Fibroblast of skin of right biceps (primary cell): ENCODE measurements around the gene PLEK.
"Not testable (repeated sequence)": the region's sequence is repeated elsewhere in the genome, so short reads cannot be mapped to it uniquely, and the experiment has no call there.

Experiments used
- DNase-seq: peaks from one replicate; pipeline ENCODE4 v3.0.0-alpha.2; 2013

The PLEK gene

DNA sequence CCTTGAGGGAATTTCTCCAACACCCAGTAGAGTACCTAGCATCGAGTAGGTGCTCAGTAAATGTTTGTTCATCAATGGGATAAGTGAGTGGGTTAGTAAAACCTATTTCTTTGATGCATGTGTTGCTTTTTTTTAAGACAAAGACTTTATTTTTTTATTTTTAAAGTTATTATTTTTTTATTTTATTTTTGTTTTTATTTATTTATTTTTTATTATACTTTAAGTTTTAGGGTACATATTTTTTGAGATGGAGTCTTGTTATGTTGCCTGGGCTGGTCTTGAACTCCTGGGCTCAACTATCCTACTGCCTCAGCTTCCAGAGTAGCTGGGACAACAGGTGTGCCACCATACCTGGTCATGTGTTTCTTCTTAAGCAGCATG is 20.8 kb downstream of the PLEK start:
- DNase-seq: no peak

DNA sequence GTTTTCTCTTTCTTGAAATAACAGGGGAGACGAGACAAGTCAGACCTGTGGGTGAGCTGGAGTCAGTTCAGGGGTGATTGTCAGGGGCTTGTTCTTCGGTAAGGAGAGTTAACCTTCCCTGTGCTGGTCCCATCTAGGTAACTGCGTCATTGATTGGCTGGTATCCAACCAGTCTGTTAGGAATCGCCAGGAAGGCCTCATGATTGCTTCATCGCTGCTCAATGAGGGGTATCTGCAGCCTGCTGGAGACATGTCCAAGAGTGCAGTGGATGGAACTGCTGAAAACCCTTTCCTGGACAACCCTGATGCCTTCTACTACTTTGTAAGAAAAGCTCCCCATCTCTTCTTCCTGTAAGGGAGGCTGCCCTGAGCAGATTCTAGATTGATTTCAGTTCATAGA is 21.3 kb downstream of the PLEK start:
- no peak for DNase-seq

DNA sequence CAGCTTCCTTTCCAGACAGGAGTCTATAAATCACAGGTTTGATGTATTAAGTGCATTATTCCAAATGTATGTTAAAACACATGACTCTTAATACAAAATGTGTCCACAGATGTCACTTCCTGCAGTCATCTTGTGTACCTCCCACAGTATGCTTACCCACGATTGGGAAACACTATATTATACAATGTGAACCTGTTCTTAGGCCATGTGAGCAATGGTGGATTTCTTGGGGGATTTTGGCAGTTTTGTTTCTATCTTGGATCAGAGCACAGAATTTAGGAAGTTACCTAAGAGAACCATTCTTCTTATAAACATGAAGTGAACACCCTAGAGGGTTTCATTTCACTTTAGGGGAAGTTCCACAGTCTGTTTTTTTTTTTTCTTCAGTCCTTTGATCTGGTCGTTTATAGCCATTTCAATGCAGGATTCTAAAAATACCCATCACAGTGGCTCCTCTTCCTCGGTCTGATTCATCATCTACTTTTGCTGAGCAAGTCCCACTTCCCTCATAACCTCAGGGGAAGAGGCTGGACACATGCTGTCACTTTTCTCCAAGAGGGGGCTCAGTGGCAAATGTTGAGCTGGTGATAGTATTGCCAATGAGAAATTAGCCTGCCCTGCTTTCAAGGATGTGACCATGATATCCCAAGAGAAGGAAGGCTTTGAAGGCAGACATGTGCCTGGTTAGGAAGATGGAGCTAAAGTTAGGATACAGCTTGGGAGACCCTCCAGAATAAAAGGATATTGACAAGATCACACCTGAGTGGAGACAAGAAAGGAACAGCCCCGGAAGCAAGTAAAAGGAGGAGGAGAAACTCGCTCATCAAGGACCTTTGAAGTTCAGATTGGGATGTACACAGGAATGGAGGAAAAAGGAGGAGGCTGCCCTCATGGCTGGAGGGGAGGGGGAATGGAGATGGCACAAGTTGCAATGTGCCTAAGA is 22.6 kb downstream of the PLEK start:
- DNase-seq: no peak

DNA sequence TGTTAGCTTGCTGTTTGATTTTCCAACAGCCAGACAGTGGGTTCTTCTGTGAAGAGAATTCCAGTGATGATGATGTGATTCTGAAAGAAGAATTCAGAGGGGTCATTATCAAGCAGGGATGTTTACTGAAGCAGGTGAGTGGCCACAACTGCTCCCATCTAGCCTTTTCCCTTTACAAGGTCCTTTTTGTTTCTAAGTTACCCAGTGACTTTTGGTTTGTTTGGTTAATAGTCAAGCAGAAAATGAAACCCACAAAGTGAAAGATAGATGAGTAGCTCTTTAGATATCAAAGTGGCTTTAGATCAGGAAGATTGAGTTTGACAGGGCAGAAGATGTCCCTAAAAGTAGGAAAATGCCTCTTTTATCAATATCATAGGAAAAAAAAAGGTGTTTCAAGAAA is 23.3 kb downstream of the PLEK start:
- no peak for DNase-seq

DNA sequence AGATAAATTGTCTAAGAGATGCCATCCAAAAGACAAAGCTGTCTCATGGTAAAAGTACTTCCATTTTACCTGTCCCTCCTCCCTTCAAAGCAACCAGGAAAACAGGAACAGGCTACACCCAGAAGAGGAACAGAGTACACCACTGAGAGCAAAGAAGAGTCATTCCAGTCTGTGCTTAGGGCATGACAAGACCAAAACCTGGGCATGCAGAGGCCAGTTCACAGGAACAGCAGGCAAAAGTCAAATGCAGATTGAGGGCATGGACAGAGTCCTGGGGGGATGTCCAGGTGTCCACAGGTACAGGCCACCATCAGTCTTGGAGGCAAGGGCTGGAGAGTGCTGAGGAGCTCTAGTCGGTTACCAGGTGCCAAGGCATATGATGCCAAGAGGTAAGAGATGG is 23.7 kb downstream of the PLEK start:
- DNase-seq: no peak

DNA sequence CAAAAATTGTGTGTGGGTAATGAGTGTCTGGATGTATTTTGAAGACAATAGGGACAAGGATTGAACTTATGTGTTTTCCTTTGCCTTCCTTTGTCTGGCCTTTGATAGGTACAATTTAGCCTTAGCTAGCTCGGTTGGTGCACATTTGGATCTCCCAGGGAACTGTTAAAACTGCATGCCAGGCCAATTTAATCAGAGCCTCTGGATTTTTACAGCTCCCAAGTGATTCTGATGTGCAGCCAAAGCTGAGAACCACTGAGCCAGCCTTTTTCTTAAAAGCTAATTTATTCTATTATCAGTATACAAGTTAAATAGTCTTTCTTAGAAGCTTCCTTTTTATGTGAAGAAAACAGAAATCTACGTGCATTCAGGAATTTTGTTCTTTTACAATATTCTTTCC is 25.0 kb downstream of the PLEK start:
- DNase-seq: no peak

DNA sequence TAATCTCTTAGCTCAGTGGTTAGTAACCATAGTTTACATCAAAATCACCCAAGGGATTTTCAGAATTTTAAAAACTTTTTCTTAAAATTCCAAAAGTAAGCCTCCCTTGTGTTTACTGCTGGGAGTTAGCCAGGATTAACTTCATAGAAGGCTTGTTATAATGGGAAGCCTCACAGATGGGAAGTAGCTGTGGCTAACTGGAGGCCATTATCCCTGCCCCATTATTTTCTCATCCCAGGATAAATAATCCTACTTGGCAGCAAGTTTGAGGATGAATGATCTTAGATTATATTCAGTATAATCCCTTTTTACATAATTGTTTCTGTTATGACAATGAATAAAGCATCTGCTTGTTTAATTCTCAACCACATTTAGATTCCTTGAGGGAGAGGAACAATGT is 25.5 kb downstream of the PLEK start:
- DNase-seq: no peak

DNA sequence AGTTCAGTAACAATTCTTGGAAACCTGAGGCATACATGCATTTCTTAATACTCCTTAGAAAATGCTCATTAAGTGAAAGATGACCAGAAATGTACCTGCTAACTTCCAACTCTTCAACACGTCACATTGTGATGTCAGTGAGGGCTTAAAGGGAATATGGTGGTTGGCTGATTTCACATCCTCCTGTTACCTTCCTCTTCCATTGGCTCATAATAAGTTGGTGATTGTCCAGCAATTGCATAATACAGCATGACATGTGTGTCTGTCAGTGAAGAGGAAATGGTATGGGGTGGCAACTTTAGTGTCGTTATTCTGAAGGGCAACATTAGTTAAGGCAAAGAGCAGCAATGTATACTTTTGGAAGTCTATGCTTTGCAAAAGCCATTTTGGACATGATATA is 26.0 kb downstream of the PLEK start:
- no peak for DNase-seq

DNA sequence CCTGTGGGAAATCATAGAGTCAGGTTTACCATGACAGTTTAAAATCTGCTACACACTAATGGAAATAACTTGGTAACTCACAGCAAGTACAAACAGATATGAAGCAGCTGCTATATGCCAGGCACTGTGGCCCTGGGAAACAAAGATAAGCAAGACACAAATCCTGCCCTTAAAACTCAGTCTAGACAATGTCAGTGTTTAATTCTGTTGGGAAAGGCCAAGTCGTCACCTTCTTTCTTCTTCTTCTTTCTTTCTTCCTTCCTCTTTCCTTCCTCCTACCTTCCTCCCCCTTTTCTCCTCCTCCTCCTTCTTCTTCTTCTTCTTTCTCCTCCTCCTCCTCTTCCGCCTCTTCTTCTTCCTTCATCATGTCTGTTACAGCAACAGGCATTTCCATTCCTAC is 26.8 kb downstream of the PLEK start:
- no peak for DNase-seq

DNA sequence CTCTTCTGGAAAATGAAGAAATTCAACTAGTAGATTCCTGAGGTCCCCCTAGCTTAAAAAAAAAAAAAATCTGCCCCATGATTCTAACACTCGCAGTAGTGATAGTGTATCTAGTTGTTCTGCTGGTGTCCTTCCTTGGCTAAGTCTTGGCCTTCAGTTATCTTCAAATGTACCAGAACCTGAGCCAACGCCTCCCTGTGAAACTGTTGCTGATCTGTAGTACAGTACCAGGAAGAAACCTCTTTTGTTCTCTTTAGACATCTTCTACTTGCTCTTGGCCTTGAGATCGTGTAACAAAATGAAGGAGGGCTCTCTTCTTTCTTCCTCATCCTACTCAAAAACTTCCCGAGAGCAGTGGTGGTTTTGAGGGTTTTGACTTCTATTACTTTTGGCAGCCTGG is 31.0 kb downstream of the PLEK start:
- DNase-seq: no peak

DNA sequence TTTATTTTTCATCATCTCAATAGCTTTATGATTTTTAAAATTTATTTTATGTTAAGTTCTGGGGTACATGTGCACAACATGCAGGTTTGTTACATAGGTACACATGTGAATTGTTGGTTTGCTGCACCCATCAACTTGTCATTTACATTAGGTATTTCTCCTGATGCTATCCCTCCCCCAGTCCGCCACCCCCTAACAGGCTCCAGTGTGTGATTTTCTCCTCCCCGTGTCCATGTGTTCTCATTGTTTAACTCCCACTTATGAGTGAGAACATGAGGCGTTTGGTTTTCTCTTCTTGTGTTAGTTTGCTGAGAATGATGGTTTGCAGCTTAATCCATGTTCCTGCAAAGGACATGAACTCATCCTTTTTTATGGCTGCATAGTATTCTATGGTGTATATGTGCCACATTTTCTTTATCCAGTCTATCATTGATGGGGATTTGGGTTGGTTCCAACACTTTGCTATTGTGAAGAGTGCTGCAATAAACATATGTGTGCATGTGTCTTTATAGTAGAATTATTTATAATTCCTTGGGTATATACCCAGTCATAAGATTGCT is 32.7 kb downstream of the PLEK start:
- DNase-seq: not testable (repeated sequence)

DNA sequence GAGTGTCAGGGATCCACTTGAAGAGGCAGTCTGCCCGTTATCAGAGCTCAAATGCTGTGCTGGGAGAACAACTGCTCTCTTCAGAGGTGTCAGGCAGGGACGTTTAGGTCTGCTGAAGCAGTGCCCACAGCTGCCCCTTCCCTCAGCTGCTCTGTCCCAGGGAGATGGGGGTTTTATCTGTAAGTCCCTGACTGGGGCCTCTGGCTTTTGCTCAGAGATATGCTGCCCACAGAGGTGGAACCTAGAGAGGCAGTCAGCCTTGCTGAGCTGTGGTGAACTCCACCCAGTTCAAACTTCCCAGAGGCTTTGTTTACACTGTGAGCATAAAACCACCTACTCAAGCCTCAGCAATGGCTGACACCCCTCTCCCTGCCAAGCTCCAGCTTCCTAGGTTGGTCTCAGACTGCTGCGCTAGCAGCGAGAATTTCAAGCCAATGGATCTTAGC is 38.1 kb downstream of the PLEK start:
- no peak for DNase-seq

DNA sequence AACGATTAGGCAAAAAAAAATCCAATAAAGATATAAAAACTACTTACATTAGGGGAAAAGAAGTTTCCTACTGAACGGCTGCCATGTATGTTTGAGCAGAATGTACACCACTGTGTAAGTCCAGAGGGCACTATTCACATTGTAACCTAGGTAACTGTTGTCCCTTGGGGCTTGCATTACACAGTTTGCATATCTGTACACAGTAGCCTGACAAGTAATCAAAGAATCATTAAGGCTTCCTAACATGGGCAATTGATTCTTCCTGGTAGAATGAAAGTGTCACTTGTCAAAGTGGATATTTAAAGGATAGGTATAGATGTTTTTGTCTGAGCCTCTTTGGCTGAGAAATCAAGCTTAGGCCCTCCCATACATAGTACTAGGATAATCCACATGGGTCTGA is 39.1 kb downstream of the PLEK start:
- no peak for DNase-seq

DNA sequence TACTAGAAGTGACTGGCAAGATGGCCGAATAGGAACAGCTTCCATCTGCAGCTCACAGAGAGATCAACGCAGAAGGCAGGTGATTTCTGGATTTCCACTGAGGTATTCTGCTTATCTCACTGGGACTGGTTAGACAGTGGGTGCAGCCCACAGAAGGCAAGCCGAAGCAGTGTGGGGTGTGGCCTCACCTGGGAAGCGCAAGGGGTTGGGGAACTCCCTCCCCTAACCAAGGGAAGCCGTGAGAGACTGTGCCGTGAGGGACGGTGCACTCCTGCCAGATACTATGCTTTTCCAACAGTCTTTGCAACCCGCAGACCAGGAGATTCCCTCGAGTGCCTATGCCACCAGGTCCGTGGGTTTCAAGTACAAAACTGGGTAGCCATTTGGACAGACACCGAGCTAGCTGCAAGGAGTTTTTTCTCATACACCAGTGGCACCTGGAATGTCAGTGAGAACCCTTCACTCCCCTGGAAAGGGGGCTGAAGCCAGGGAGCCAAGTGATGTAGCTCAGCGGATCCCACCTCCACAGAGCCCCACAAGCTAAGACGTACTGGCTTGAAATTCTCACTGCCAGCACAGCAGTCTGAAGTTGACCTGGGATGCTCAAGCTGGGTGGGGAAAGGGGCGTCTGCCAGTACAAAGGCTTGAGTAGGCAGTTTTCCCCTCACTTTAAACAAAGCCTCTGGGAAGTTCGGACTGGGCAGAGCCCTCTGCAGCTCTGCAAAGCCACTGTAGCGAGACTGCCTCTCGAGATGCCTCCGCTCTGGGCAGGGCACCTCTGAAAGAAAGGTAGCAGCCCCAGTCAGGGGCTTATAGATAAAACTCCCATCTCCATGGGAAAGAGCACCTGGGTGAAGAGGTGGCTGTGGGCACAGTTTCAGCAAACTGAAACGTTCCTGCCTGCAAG is 40.1 kb downstream of the PLEK start:
- DNase-seq: no peak

DNA sequence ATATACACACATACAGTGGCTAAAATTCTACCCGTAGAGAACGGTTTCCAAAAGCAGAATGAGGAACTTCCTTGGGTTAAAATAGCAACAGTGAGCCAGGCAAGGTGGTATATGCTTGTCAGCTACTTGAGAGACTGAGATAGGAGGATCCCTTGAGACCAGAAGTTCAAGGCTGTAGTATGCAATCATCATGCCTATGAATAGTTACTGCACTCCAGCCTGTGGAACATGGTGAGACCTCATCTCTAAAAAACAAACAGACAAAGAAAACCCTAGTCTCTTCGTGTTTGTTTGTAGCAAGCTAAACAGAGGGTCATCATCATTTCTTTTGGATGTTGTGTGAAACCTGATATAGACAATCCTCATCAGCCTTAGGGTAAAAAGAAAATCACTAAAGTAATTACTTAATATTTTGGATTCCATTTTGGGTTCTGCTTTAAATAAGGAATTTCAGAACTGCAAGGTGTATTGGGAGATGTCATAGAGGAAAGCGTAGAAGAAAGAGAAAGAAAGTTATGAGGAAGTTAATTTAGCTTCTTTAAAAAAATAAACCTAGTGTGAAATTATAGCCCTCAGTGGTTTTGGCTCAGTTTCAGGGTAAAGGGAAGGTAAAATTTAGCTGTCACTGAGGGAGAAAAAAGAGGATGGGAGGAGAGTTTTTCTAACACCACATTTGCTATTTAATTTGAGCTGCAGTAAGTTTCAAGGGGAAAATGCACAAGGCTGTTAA is 46.5 kb downstream of the PLEK start:
- DNase-seq: no peak

DNA sequence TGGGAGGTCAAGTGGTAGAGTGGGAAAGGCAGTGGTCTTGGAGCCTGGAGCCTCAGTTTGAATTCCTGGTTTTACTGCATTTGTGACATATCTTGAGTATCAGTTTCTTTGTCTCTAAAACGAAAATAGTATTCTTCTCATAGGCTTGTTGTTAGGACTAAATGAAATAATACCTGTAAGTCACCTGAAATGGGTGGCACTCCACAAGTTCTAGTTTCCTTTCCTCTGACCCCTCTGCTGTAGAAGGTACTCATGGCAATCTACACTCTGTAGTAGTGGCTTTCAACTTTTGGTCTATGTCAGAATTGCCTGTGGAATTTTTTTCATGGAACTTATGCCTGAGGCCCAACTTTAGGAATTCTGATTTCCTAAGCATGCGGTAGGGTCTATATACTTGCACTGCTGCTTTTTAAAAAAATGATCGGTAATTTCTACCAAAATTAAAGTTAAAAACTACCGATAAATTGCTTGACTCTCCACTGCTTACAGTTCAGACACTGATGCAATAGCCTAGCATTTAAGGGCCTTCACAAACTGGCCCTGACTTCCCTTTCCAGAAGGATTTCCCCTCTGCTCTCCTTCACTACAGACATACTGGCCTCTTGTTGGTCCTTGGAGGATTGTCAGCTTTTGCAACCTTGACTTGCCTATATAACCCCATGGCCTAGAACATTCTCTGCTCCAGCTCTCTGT is 47.2 kb downstream of the PLEK start:
- DNase-seq: no peak

DNA sequence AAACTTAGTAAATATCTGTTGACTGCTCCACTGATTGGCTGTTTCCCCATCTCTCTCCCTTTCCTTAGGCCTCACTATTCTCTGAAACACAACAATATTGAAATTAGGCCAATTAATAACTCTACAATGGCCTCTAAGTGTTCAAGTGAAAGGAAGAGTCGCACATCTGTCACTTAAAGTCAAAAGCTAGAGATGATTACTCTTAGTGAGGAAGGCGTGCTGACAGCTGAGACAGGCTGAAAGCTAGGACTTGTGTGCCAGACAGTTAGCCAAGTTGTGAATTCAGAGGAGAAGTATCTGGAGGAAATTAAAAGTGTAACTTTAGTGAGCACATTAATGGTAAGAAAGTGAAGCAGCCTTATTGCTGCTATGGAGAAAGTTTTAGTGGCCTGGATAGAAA is 48.4 kb downstream of the PLEK start:
- no peak for DNase-seq

DNA sequence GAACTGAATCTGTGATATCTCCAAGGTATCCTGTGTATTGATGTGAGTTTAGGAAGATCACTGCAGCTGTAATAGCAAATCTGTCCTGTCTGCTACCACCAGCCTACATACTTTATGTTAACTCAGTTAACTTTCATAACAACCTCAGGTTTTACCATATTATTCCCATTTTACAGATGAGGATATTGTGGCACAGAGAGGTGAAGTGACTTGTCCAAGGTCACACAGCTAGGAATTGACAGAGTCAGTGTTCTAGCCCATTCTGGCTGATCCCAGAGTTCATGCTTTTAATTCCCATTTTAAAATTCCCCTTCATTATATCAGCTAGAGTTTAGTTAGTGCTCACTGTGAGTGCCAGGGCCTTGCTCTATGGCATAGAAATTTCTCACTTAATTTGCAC is 49.4 kb downstream of the PLEK start:
- DNase-seq: no peak

DNA sequence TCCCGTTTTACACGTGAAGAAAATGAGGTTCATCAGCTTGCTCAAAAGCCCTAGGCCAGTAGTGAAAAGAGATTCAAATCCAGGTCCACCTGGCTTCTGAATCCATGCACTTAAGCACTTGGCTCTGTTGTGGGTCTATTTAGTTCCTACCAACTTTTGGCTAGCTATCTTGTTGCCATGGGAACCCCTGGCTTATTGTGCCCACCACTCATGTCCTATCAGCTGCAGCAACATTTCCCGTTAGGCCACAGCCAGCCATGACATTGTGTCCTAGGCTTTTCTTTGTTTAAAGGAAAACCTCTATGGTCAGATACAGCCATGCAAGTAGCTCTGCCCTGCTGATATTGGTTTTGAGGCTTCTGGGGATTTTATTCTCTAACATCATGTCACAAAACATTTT is 49.8 kb downstream of the PLEK start:
- no peak for DNase-seq

DNA sequence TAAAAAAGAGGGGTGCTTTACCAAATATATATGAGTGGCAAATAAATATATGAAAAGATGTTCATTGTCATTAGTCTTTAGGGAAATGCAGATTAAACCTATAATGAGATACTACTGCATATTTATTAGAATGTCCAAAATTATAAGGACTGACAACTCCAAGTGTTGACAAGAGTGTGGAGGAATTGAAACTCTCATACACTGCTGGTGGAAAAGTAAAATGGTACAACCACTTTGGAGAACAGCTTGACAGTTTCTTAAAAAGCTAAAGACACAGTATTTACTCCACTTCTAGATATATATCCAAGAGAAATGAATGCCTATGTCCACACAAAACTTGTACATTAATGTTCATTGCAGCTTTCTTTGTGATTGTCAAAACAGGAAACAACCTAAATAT is 50.4 kb downstream of the PLEK start:
- DNase-seq: no peak

DNA sequence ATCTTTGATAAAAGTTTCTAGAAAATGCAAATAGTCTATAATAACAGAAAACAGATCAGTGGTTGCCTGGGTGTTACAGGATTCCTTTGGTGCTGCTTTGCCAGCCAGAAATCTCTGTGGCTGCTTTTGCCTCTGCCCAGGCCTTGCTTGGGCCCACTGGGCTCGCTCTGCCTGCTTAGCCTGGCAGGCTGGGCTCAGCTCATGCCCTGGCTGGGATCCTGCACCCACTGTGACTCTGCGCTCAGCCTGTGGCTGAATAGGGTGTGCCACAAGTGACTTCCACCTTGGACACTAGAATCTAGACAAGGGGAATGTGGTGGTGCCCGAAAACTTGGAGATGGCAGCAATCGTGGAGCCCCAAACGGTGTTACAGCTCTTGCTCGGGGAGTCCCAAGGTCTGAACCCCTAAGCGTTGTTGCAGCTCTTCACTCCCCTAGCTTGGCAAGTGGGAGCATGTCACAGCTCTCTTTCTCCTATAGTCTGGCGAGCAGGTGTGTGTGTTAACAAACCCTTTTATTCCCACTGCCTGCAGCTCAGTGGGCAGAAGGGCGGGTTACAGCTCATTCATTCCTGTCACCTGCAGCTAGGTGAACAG is 51.1 kb downstream of the PLEK start:
- DNase-seq: no peak

DNA sequence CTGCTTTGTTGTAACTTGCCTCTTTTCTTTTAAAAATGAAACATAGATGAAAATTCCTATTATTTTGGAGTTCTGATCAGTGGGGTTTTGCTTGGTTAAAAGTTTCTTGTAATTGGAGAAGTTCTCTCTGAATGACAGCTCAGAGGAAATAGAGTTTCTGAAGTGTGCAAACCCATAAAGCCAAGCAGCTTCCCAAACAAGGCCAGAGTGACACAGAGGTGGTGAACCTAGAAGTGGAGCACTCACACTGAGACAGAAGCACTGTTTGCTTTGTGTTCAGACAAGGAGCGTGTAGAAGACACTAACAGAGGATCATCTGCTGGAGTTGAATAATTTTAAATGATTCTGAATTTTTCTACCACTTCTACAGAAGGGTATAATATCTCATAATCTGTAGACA is 52.8 kb downstream of the PLEK start:
- DNase-seq: no peak
